GM19467 (cell line): ENCODE data around the gene ANKRD65.
"Not testable (repeated sequence)": the region's sequence is repeated elsewhere in the genome, so short reads cannot be mapped to it uniquely, and the experiment has no call there.

Source experiments
- ATAC-seq: cut with Tn5 transposase; IDR thresholded peaks from one replicate; pipeline ENCODE4 v1.9.1; 2021; ENCODE audit warnings: mild to moderate bottlenecking, moderate library complexity; ENCODE audit not compliant: unreplicated experiment

The ANKRD65 gene

GRCh38 chr1:1399187-1399871, 21.7 kb downstream of the ANKRD65 start, which contains the start of gene CCNL2:
Gene CCNL2, minus strand, starts transcription at chr1:1399335. Its CDS starts 29 bp downstream, at chr1:1399306.
- ATAC-seq = peak; percentile 92

- no peak for ATAC-seq
Measured at GRCh38 chr1:1398677-1399186, 22.3 kb downstream of the ANKRD65 start.

- no peak for ATAC-seq
Measured at GRCh38 chr1:1397839-1398523, 23.1 kb downstream of the ANKRD65 start.

- ATAC-seq = no peak
Measured at GRCh38 chr1:1395166-1395565, 25.9 kb downstream of the ANKRD65 start.

- ATAC-seq = no peak
Measured at GRCh38 chr1:1394116-1394515, 27.0 kb downstream of the ANKRD65 start.

- ATAC-seq = no peak
Measured at GRCh38 chr1:1393428-1393827, 27.6 kb downstream of the ANKRD65 start.

GRCh38 chr1:1393014-1393413, 28.1 kb downstream of the ANKRD65 start:
- no peak for ATAC-seq

GRCh38 chr1:1391225-1391624, 29.9 kb downstream of the ANKRD65 start:
- ATAC-seq = no peak

GRCh38 chr1:1390675-1391074, 30.4 kb downstream of the ANKRD65 start:
- ATAC-seq = no peak

GRCh38 chr1:1388078-1388472, 33.0 kb downstream of the ANKRD65 start:
- ATAC-seq = no peak

- no peak for ATAC-seq
Measured at GRCh38 chr1:1387098-1388077, 33.7 kb downstream of the ANKRD65 start.

- ATAC-seq = no peak
Measured at GRCh38 chr1:1385931-1386330, 35.1 kb downstream of the ANKRD65 start.

GRCh38 chr1:1385339-1385738, 35.7 kb downstream of the ANKRD65 start:
- ATAC-seq = not testable (repeated sequence)

GRCh38 chr1:1381294-1381693, 39.8 kb downstream of the ANKRD65 start:
- ATAC-seq = no peak

- ATAC-seq = no peak
Measured at GRCh38 chr1:1380860-1381259, 40.2 kb downstream of the ANKRD65 start.

GRCh38 chr1:1377540-1378205, 43.4 kb downstream of the ANKRD65 start:
- no peak for ATAC-seq

- ATAC-seq = no peak
Measured at GRCh38 chr1:1376551-1377226, 44.4 kb downstream of the ANKRD65 start.

- peak; percentile 83 for ATAC-seq
Measured at GRCh38 chr1:1374929-1375662, 46.0 kb downstream of the ANKRD65 start, which contains the start of gene AURKAIP1. Gene AURKAIP1, minus strand, starts transcription at chr1:1375207. Its CDS starts 451 bp downstream, at chr1:1374756.

- ATAC-seq = peak; percentile 1
Measured at GRCh38 chr1:1374589-1374928, 46.5 kb downstream of the ANKRD65 start.
